T-helper 1 cell treated with Interleukin-12 subunit alpha and Interleukin-12 subunit beta and Interleukin-4 antibody, amounts not matched to agents 30 μg/mL and 1 μg/mL, for 36 hours (primary cell): ENCODE measurements around the gene GALNT17.

Source experiments
- H3K27ac Mint-ChIP-seq: one replicate; pipeline ENCODE4 v1.8.0; 2021; ENCODE audit warnings: mild to moderate bottlenecking, mixed read lengths
- H3K27me3 Mint-ChIP-seq: one replicate; pipeline ENCODE4 v1.8.0; 2021; ENCODE audit warnings: low read depth, mixed read lengths
- H3K36me3 Mint-ChIP-seq: one replicate; pipeline ENCODE4 v1.8.0; 2021; ENCODE audit warnings: low read depth, mixed read lengths
- H3K4me1 Mint-ChIP-seq: one replicate; pipeline ENCODE4 v1.8.0; 2021; ENCODE audit warnings: low read depth, mixed read lengths
- H3K4me3 Mint-ChIP-seq: one replicate; pipeline ENCODE4 v1.8.0; 2021; ENCODE audit warnings: mild to moderate bottlenecking, moderate library complexity, mixed read lengths
- H3K9me3 Mint-ChIP-seq: one replicate; pipeline ENCODE4 v1.8.0; 2021; ENCODE audit warnings: mixed read lengths

The GALNT17 gene

DNA sequence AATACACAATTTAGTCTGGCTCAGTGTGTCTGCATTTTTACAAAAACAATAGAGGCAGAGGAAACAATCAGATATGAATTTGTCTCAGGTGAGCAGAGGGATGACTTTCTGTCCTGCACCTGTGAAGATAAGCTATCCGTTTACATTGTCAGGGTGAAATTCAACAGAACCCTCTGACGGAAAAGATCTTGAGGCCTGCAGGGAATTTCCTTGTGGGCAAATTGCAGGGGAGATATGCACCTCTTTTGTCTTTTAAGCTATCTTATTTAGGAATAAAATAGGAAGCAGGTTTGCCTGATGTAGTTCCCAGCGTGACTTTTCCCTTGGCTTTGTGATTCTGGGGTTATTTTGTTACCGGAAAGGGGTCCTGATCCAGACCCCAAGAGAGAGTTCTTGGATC, 325.1 kb downstream of the GALNT17 start:
- H3K36me3 Mint-ChIP-seq, result no peaks in the 10 kb centered on the region
- no peaks in the 10 kb centered on the region for H3K27me3 Mint-ChIP-seq
- H3K27ac Mint-ChIP-seq, result no peak overlapping the region

DNA sequence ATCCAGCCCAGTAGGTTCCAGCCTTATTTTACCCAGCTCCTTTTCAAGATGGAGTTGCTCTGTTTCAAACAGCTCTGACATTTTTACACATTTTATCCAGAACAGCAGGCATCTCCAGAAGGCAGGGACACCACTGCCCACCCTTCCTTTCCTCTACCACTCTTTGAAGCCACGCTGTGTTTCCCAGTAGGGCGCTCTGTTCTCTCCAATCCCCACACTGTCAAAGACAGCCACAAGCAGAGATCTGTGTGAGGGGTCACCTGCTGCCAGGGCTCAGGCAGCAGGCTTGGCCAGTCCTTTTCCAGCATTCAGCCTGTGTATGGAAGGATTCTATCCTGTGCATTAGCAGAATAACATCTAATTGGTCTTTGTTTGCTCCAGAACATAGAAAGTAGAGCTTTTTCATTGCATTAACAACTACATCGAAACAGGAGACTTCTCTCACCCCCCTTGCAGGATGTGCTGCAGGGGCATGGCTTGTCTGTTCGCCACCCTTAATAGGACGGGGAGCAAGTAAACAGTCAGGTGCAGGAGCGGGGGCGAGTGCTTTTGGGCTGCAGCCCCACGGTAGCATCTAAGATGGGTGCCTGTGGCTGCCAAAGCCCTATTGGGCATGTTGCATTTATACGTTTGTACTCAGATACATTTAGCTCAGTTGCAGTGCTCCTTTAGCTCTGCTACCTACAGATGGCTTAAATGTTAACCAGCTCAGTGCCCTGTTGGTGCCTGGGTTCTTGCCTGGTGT, 326.1 kb downstream of the GALNT17 start:
- Mint-ChIP-seq H3K27me3 (no peaks in the 10 kb centered on the region), H3K9me3 (peaks cover 42% of the 10 kb centered on the region), H3K4me1 (no peaks in the 10 kb centered on the region), H3K4me3 (no peak overlapping the region), H3K36me3 (no peaks in the 10 kb centered on the region), H3K27ac (no peak overlapping the region)

More for the DNA sequence above, 325.1 kb downstream of the GALNT17 start:
- Mint-ChIP-seq H3K9me3 (peaks cover 38% of the 10 kb centered on the region), H3K4me3 (no peak overlapping the region), H3K4me1 (no peaks in the 10 kb centered on the region)

DNA sequence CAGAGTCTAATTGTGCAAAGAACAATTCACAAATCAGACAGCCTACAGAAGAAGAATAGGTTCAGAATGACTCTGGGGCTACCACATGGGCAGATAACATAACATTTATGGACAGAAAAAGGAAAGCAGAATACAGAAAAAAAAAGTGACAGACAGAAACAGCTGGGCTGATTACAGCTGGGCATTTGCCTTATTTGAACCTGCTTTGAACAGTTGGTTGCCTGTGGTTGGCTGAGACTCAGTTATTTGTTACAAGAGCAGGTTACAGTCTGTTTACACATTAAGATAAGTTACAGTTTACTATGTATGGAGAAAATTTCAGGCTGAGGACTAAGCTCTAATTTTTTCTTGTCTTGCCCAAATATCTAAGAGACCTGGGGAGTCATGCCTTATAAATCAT, 327.2 kb downstream of the GALNT17 start:
- Mint-ChIP-seq H3K4me1 (no peaks in the 10 kb centered on the region), H3K27me3 (no peaks in the 10 kb centered on the region), H3K4me3 (no peak overlapping the region), H3K9me3 (peaks cover 37% of the 10 kb centered on the region), H3K36me3 (no peaks in the 10 kb centered on the region), H3K27ac (no peak overlapping the region)

DNA sequence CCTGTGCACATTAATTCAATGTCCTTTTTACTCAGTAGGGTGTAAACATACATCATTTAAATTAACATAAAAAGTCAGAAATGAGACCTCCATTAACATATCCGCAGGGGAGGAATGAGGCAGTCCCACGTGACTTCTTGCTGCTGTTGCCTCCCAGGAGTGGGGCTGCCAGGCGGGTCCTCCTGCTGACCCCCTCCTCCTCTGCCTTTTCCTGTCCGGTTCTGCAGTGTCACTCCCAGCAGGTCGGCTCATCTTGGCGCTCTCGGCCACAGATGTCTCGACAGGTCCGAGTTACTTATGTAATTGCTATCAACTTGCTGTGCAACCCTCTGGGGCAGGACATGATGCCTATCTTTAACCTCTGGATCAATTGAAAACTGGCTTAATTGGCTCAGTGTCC, 329.6 kb downstream of the GALNT17 start:
- H3K9me3 Mint-ChIP-seq, result peaks cover 42% of the 10 kb centered on the region
- no peaks in the 10 kb centered on the region for H3K36me3 Mint-ChIP-seq
- H3K4me1 Mint-ChIP-seq, result no peaks in the 10 kb centered on the region
- no peak overlapping the region for H3K27ac Mint-ChIP-seq
- H3K4me3 Mint-ChIP-seq, result no peak overlapping the region
- no peaks in the 10 kb centered on the region for H3K27me3 Mint-ChIP-seq

DNA sequence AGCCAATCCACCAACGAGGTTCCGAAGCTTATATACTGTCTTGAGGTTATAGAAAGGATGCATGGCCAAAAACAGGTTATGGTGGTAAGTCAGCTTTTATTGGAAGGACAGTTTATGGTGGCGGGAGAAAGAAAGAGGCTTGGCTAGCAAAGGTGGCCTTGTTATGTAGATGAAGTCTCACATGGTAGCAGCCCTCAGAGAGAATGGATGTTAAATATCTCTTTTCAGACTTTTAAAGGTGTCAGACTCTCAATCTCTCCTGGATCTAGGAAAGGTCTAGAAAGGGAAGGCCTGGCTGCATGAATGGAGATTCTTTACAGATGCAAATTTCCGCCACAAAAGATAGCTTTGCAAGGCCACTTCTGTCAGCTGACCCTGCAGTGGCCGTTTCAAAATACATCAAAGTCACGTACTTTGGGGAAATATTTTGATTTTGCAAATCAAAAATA, 333.8 kb downstream of the GALNT17 start:
- Mint-ChIP-seq H3K27me3 (no peaks in the 10 kb centered on the region), H3K27ac (no peak overlapping the region), H3K36me3 (no peaks in the 10 kb centered on the region), H3K4me3 (no peak overlapping the region), H3K9me3 (peaks cover 50% of the 10 kb centered on the region), H3K4me1 (no peaks in the 10 kb centered on the region)

DNA sequence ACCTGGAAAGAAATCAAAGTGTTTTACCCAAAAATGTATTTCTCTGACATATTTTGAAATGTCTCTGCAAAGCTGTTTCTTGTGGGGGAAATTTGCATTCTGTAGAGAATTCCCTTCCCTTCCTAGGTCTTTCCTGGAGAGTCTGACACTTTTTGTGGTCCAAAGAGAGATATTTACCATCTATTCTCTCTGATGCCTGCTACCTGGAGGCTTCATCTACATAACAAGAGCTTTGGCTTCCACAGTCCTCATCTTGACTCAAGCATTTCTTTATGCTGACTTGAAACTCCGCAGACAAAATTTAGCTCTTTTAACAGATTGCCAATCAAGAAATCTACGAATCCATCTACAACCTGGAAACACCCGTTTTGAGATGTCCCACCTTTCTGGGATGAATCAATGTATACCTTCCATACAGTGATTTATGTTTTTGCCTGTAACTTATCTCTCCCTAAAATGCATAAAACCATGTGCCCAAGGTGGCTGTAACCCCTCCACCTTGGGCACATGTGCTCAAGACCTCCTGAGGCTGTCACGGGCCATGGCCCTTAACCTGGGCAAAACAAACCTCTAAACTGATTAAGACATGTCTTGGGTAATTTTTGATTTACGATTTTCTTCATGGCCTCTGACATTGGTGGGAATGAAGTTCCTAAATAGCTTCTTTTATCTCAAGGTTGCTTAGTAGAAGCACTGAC, 334.7 kb downstream of the GALNT17 start:
- H3K4me1 Mint-ChIP-seq, result no peaks in the 10 kb centered on the region
- no peak overlapping the region for H3K27ac Mint-ChIP-seq
- no peaks in the 10 kb centered on the region for H3K36me3 Mint-ChIP-seq
- H3K4me3 Mint-ChIP-seq, result no peak overlapping the region
- H3K27me3 Mint-ChIP-seq, result no peaks in the 10 kb centered on the region
- peaks cover 45% of the 10 kb centered on the region for H3K9me3 Mint-ChIP-seq

DNA sequence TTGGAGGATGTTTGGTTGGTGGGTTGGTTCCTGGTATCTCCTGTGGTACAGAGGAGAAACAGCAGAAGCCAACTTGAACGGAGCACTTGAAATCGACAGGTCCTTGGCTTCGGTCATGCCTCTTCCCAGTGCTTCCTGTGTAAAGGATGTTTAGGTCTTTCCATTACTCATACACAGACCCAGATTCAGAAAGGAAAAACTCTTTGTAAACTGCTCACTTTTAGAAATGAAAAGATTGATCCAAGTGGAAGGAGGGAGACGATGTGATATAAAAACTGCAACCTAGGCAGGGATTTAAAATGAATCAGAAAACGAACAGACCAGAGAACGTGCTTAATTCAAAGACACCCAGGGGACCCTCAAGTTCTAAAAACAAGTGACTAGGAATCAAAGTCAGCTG, 338.4 kb downstream of the GALNT17 start:
- Mint-ChIP-seq H3K27me3 (no peaks in the 10 kb centered on the region), H3K9me3 (peaks cover 39% of the 10 kb centered on the region), H3K4me3 (no peak overlapping the region)

DNA sequence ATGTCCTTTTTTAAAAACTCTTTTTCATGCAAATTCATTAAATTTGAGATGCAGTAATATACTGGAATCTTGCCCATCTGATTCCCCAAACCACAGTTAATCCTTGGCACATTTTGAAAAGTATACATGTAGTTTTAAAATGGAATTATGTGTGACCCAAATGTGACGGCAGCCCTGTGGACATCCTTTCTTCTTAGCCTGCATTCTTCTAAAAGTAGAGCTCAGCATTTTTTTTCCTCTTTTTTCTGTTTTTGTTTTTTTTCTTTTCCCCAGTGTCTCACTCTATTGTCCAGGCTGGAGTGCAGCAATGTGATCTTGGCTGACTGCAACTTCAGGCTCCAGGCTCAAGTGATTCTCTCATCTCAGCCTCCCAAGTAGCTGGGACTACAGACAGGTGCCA, 338.9 kb downstream of the GALNT17 start:
- no peak overlapping the region for H3K27ac Mint-ChIP-seq
- H3K36me3 Mint-ChIP-seq, result no peaks in the 10 kb centered on the region
- no peaks in the 10 kb centered on the region for H3K27me3 Mint-ChIP-seq
- no peak overlapping the region for H3K4me3 Mint-ChIP-seq
- peaks cover 36% of the 10 kb centered on the region for H3K9me3 Mint-ChIP-seq
- no peaks in the 10 kb centered on the region for H3K4me1 Mint-ChIP-seq

More for the DNA sequence above, 338.4 kb downstream of the GALNT17 start:
- Mint-ChIP-seq H3K36me3 (no peaks in the 10 kb centered on the region), H3K4me1 (no peaks in the 10 kb centered on the region), H3K27ac (no peak overlapping the region)

DNA sequence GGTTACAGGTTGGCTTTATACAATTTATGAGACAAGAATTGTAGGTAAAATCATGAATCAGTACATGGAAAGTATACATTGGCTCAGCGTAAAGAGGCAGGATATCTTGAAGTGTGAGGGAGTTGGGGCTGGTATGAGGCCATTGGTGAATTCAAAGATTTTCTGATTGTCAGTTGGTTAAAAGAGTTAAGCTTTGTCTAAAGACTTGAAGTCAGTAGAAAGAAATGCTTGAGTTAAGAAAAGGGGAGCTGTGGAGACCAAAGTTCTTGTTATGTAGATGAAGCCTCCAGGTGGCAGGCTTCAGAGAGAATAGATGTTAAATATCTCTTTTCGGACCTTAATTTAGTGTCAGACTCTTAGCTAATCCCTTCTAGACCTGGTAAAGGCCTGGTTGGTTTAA, 341.0 kb downstream of the GALNT17 start:
- no peaks in the 10 kb centered on the region for H3K27me3 Mint-ChIP-seq
- no peaks in the 10 kb centered on the region for H3K4me1 Mint-ChIP-seq
- H3K9me3 Mint-ChIP-seq, result peaks cover 32% of the 10 kb centered on the region
- H3K4me3 Mint-ChIP-seq, result no peak overlapping the region
- H3K36me3 Mint-ChIP-seq, result no peaks in the 10 kb centered on the region
- no peak overlapping the region for H3K27ac Mint-ChIP-seq

DNA sequence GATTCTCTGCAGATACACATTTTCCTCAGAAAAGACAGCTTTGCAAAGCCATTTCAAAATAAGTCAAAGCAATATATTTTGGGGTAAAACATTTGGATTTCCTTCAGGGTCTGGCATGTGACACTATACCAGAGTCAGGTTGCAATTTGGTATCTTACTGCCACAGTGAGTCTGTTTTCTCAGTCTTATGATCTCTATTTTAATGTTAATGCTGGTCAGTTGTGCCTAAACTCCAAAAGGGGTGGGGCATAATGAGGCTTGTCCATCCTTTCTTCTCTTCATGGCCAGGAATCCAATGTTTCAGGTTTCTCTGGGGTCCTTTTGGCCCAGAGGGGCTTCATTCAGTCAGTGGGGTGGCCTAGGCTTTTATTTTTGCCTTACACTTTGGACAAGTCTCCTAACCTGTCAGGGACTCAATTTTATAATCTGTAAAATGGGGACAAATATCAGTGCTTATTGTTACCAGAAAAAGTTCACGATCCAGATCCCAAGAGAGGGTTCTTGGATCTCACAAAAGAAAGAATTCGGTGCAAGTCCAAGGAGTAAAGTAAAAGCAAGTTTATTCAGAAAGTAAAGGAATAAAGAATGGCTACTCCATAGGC, 341.5 kb downstream of the GALNT17 start:
- Mint-ChIP-seq H3K4me1 (no peaks in the 10 kb centered on the region), H3K9me3 (peaks cover 32% of the 10 kb centered on the region), H3K4me3 (no peak overlapping the region), H3K27ac (no peak overlapping the region), H3K27me3 (no peaks in the 10 kb centered on the region), H3K36me3 (no peaks in the 10 kb centered on the region)

DNA sequence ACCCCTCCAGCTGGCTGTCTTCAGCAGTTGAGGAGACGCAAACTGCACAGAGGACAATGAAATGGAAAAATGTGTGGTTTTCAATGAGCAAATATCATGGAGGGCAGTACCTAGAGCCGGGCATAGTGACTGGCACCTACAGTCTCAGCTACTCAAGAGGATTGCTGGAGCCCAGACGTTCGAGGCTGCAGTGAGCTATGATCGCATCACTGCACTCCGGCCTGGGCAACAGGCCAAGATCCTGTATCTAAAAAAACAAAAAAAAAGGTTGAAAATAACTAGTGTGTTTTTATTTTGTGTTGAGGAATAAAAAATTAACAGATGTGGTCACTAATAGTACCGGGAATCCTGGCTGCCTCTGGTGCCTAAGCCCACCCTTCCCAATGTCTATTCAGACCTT, 345.5 kb downstream of the GALNT17 start:
- H3K9me3 Mint-ChIP-seq, result peaks cover 23% of the 10 kb centered on the region
- H3K4me1 Mint-ChIP-seq, result no peaks in the 10 kb centered on the region
- no peak overlapping the region for H3K27ac Mint-ChIP-seq
- no peak overlapping the region for H3K4me3 Mint-ChIP-seq
- no peaks in the 10 kb centered on the region for H3K27me3 Mint-ChIP-seq
- H3K36me3 Mint-ChIP-seq, result no peaks in the 10 kb centered on the region

DNA sequence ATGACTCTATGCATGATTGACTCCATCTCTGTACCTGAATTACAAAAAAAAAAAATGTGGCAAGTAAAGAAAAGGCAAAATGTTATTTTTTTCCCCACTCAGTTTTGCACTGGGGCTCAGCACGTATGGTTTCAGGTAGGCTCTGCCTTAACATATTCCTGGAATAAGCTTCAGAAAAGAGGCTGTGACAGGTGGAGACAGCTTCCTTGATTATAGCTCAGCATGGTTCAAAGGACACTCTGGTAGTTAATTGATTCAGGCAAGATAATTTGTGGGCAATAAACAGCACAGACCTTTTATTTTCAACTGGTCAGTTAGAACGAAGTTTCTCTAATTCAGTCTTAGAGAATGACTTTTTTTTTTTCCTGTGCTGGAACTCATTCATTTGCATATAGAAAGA, 347.3 kb downstream of the GALNT17 start:
- no peak overlapping the region for H3K27ac Mint-ChIP-seq

DNA sequence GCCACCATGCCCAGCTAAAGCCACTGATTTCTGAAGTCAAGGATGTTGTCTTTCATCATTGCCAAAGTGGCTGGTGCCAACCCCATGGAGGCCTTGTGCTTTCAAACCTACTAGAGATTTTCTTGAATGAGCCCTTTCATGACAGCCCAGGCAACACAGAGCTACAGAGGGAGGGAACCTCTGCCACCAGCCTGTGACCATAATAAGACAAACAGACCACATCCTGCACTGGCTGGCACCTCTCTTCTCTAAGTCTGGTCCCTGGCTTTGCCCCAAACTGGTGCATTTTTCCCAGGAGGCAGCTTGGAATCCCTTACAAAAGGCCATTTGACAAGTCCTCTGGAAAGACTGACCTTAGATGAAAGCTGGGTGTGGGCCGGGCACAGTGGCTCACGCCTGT, 348.8 kb downstream of the GALNT17 start:
- no peaks in the 10 kb centered on the region for H3K36me3 Mint-ChIP-seq
- H3K9me3 Mint-ChIP-seq, result peaks cover 21% of the 10 kb centered on the region
- H3K4me3 Mint-ChIP-seq, result no peak overlapping the region
- no peak overlapping the region for H3K27ac Mint-ChIP-seq
- H3K27me3 Mint-ChIP-seq, result no peaks in the 10 kb centered on the region
- no peaks in the 10 kb centered on the region for H3K4me1 Mint-ChIP-seq

More for the DNA sequence above, 347.3 kb downstream of the GALNT17 start:
- Mint-ChIP-seq H3K4me1 (no peaks in the 10 kb centered on the region), H3K36me3 (no peaks in the 10 kb centered on the region), H3K27me3 (no peaks in the 10 kb centered on the region), H3K4me3 (no peak overlapping the region), H3K9me3 (peaks cover 17% of the 10 kb centered on the region)

DNA sequence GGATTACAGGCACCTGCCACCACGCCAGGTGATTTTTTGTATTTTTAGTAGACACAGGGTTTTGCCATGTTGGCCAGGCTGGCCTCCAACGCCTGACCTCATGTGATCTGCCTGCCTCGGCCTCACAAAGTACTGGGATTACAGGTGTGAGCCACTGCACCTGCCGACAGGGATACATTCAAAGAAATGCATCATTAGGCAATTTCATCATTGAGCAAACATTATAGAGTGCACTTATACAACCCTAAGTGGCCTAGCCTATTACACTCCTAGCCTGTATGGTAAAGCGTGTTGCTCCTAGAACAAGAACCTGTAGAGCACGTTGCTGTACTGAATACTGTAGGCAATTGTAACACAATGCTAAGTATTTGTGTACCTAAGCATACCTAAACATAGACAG, 350.3 kb downstream of the GALNT17 start:
- Mint-ChIP-seq H3K27me3 (no peaks in the 10 kb centered on the region), H3K4me3 (no peak overlapping the region), H3K9me3 (peaks cover 19% of the 10 kb centered on the region), H3K27ac (no peak overlapping the region), H3K36me3 (no peaks in the 10 kb centered on the region), H3K4me1 (no peaks in the 10 kb centered on the region)

DNA sequence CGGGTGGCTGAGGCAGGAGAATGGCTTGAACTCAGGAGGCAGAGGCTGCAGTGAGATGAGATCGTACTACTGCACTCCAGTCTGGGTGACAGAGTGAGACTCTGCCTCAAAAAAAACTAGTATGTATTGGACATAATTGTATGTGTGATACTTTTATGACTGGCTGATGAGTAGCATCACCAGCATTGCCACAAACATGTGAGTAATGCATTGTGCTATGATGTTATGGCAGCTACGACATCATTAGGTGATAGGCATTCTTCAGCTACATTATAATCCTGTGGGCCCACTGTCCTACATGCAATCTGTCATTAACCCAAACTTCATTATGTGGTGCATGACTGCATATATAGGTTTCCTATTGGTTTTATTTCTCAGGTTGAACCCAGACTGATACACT, 352.4 kb downstream of the GALNT17 start:
- Mint-ChIP-seq H3K27ac (no peak overlapping the region), H3K4me1 (no peaks in the 10 kb centered on the region), H3K36me3 (no peaks in the 10 kb centered on the region), H3K27me3 (no peaks in the 10 kb centered on the region), H3K9me3 (peaks cover 18% of the 10 kb centered on the region), H3K4me3 (no peak overlapping the region)
